T-cell (primary cell): ENCODE measurements around the gene ADGRG2. TPM values are rescaled to one million over a fixed set of nuclear protein-coding genes. Genes with fewer than 3 reads are reported as not detected.

ENCODE experiments used
- ATAC-seq, 4 experiments: fragments of 200-7000 bp in 3 of 4; fragments of 150-1000 bp in 1 of 4; cut with Tn5 transposase; replicated peaks in 1 of 4; 1 replicate in 3 of 4; 2 replicates in 1 of 4; pipeline ENCODE4 v1.10.0; 2021; ENCODE audit warnings: moderate library complexity in 3 of 4, mild to moderate bottlenecking in 2 of 4, moderate number of reproducible peaks in 1 of 4
- CTCF ChIA-PET, 2 donors: fragments of 300-600 bp; sonication (Branson Sonifier 250); formaldehyde crosslinking; loops; one replicate each; lab custom pipeline; 2022; ENCODE audit warnings: antibody characterized with exemption in 2 of 2; lab: Charles Lee
- POLR2A ChIA-PET, 2 donors: fragments of 300-600 bp; sonication (Branson Sonifier 250); formaldehyde crosslinking; loops; one replicate each; lab custom pipeline; 2022; ENCODE audit warnings: antibody characterized with exemption in 2 of 2; lab: Charles Lee
- DNase-seq, 35 experiments: peaks; one replicate each; pipeline versions ENCODE4 v3.0.0 to v3.0.0-alpha.2; 2013 to 2023
- H3K27ac ChIP-seq: one replicate; pipeline ENCODE4 v1.5.1; 2013; ENCODE audit warnings: low read length
- H3K27me3 ChIP-seq, 2 experiments: replicated peaks in 1 of 2; 1 replicate in 1 of 2; 2 replicates in 1 of 2; pipeline versions ENCODE4 v1.6.1 to v1.7.0; 2013; ENCODE audit warnings: low read length in 1 of 2, mixed read lengths in 1 of 2; ENCODE audit not compliant: control insufficient read depth in 2 of 2, insufficient read depth in 2 of 2; ENCODE audit errors: extremely low read depth in 1 of 2
- H3K36me3 ChIP-seq, 2 donors: 1 replicate in 1 of 2; 2 replicates in 1 of 2; pipeline versions ENCODE4 v1.6.1 to v1.7.0; 2013; ENCODE audit warnings: low read length in 1 of 2; ENCODE audit not compliant: control insufficient read depth in 2 of 2, insufficient read depth in 1 of 2; ENCODE audit errors: extremely low read depth in 1 of 2
- H3K4me1 ChIP-seq, 2 experiments: 1 replicate in 1 of 2; 2 replicates in 1 of 2; pipeline versions ENCODE4 v1.6.1 to v1.7.0; 2013; ENCODE audit warnings: low read length in 2 of 2, mixed read lengths in 1 of 2; ENCODE audit not compliant: insufficient read depth in 2 of 2, control insufficient read depth in 1 of 2; ENCODE audit errors: extremely low read depth in 1 of 2
- H3K4me3 ChIP-seq, 2 donors: 1 replicate in 1 of 2; 2 replicates in 1 of 2; pipeline versions ENCODE4 v1.5.1 to v1.7.0; 2013; ENCODE audit warnings: mild to moderate bottlenecking in 2 of 2, low read length in 1 of 2, moderate library complexity in 1 of 2; ENCODE audit not compliant: control insufficient read depth in 1 of 2; ENCODE audit errors: extremely low read depth in 1 of 2
- H3K9me3 ChIP-seq: 2 replicates; pipeline ENCODE4 v1.7.0; 2013
- H3K27ac Mint-ChIP-seq, 2 donors: one replicate each; pipeline ENCODE4 v1.8.0; 2020 to 2021; ENCODE audit warnings: mild to moderate bottlenecking in 2 of 2, mixed read lengths in 2 of 2
- H3K27me3 Mint-ChIP-seq, 2 donors: one replicate each; pipeline ENCODE4 v1.8.0; 2021 to 2022; ENCODE audit warnings: mixed read lengths in 2 of 2
- H3K36me3 Mint-ChIP-seq: one replicate; pipeline ENCODE4 v1.8.0; 2021; ENCODE audit warnings: mixed read lengths
- H3K4me1 Mint-ChIP-seq, 3 donors: one replicate each; pipeline ENCODE4 v1.8.0; 2020 to 2022; ENCODE audit warnings: mixed read lengths in 3 of 3, mild to moderate bottlenecking in 1 of 3
- H3K4me3 Mint-ChIP-seq, 3 donors: one replicate each; pipeline ENCODE4 v1.8.0; 2020 to 2022; ENCODE audit warnings: mild to moderate bottlenecking in 3 of 3, mixed read lengths in 3 of 3, moderate library complexity in 3 of 3
- H3K9me3 Mint-ChIP-seq, 3 donors: one replicate each; pipeline ENCODE4 v1.8.0; 2020 to 2022; ENCODE audit warnings: mixed read lengths in 3 of 3
- WGBS: methylation state at CpG from one replicate; pipeline ENCODE4 v1.1.5; 2013; ENCODE audit warnings: missing lambda C conversion rate; ENCODE audit not compliant: insufficient coverage; 5-methylcytosine and 5-hydroxymethylcytosine counted together
- total RNA-seq, 35 experiments: library from RNA in 6 of 35; stranded (reverse) in 6 of 35; fragments of 120-200 nt in 1 of 35; gene quantifications; one replicate each; pipeline versions ENCODE4 v1.2.1 to v1.2.4 and lab custom pipeline; 2013 to 2026

The ADGRG2 gene
- total RNA-seq, 5 donors from 2014 or later (not counting 1 experiment from before 2014, with no cell fraction given), result not detected

- H3K4me1 Mint-ChIP-seq, result no peaks in the 10 kb centered on the region
- H3K4me3 Mint-ChIP-seq, result no peak overlapping the region
- no peaks in the 10 kb centered on the region for H3K27me3 ChIP-seq
- ChIA-PET CTCF (no interaction called here), POLR2A (no interaction called here)
- H3K9me3 ChIP-seq, result no peaks in the 10 kb centered on the region
- no peak overlapping the region for H3K27ac Mint-ChIP-seq
- H3K9me3 Mint-ChIP-seq, result peaks cover 2 to 18% (median 9%) of the 10 kb centered on the region in 3 donors
- H3K4me3 ChIP-seq, result no peak overlapping the region
- H3K27me3 Mint-ChIP-seq, result peaks cover 3 to 10% of the 10 kb centered on the region in 2 donors
- no peak overlapping the region for H3K27ac ChIP-seq
- ATAC-seq (no peak), DNase-seq (no peak)
- H3K36me3 Mint-ChIP-seq, result no peaks in the 10 kb centered on the region
- no CpG with 5 or more reads among the region's 12 CpGs for WGBS
- no peaks in the 10 kb centered on the region for H3K4me1 ChIP-seq
- no peaks in the 10 kb centered on the region for H3K36me3 ChIP-seq
Observed at GRCh38 chrX:19094654-19095053, 27.6 kb downstream of the ADGRG2 start.

GRCh38 chrX:19091596-19091995 lies 30.7 kb downstream of the ADGRG2 start:
- peaks cover 9 to 27% (median 17%) of the 10 kb centered on the region in 3 donors for H3K9me3 Mint-ChIP-seq
- no peak overlapping the region for H3K4me3 Mint-ChIP-seq
- H3K27me3 ChIP-seq, result no peaks in the 10 kb centered on the region
- H3K4me1 ChIP-seq, result no peaks in the 10 kb centered on the region
- no peak overlapping the region for H3K4me3 ChIP-seq
- peaks cover 3 to 17% of the 10 kb centered on the region in 2 donors for H3K27me3 Mint-ChIP-seq
- H3K27ac ChIP-seq, result no peak overlapping the region
- H3K36me3 ChIP-seq, result no peaks in the 10 kb centered on the region
- ATAC-seq, result no peak
- H3K36me3 Mint-ChIP-seq, result no peaks in the 10 kb centered on the region
- ChIA-PET POLR2A (no interaction called here), CTCF (interaction anchor here in 1 of 2 donors (0.6 kb wide), 1 partner anchor 103 kb away, joined by 5 read pairs; no protein-coding TSS in a partner anchor)
- no peak for DNase-seq
- WGBS, result 88% methylated on average over 4 of the region's 6 CpGs
- H3K27ac Mint-ChIP-seq, result no peak overlapping the region
- no peaks in the 10 kb centered on the region for H3K4me1 Mint-ChIP-seq
- no peaks in the 10 kb centered on the region for H3K9me3 ChIP-seq

GRCh38 chrX:19089555-19090040 lies 32.7 kb downstream of the ADGRG2 start:
- POLR2A ChIA-PET, result no interaction called here

GRCh38 chrX:19086102-19086772 lies 36.0 kb downstream of the ADGRG2 start:
- Mint-ChIP-seq H3K4me1 (no peaks in the 10 kb centered on the region), H3K4me3 (no peak overlapping the region), H3K27ac (no peak overlapping the region), H3K36me3 (no peaks in the 10 kb centered on the region), H3K9me3 (peaks cover 9 to 20% (median 19%) of the 10 kb centered on the region in 3 donors), H3K27me3 (peaks cover 0 to 16% of the 10 kb centered on the region in 2 donors)
- Histone ChIP-seq H3K4me1 (no peaks in the 10 kb centered on the region), H3K9me3 (no peaks in the 10 kb centered on the region), H3K27ac (no peak overlapping the region), H3K36me3 (no peaks in the 10 kb centered on the region), H3K4me3 (no peak overlapping the region), H3K27me3 (no peaks in the 10 kb centered on the region)
- ChIA-PET POLR2A (no interaction called here), CTCF (no interaction called here)
- 60% methylated on average over 3 of the region's 8 CpGs for WGBS
- no peak for ATAC-seq
- DNase-seq, result no peak

More at GRCh38 chrX:19089555-19090040, 32.7 kb downstream of the ADGRG2 start:
- H3K4me1 ChIP-seq, result no peaks in the 10 kb centered on the region
- Mint-ChIP-seq H3K4me1 (no peaks in the 10 kb centered on the region), H3K27me3 (peaks cover 3 to 17% of the 10 kb centered on the region in 2 donors), H3K36me3 (no peaks in the 10 kb centered on the region), H3K9me3 (peaks cover 9 to 27% (median 20%) of the 10 kb centered on the region in 3 donors), H3K4me3 (no peak overlapping the region), H3K27ac (no peak overlapping the region)
- H3K27ac ChIP-seq, result no peak overlapping the region
- H3K4me3 ChIP-seq, result no peak overlapping the region
- DNase-seq, result no peak
- H3K36me3 ChIP-seq, result no peaks in the 10 kb centered on the region
- H3K27me3 ChIP-seq, result no peaks in the 10 kb centered on the region
- no peak for ATAC-seq
- CTCF ChIA-PET, result no interaction called here
- H3K9me3 ChIP-seq, result no peaks in the 10 kb centered on the region
- 80% methylated on average over 1 of the region's 2 CpGs for WGBS

GRCh38 chrX:19085666-19086065 lies 36.6 kb downstream of the ADGRG2 start:
- ATAC-seq (no peak), DNase-seq (no peak)
- Histone ChIP-seq H3K4me3 (no peak overlapping the region), H3K27me3 (no peaks in the 10 kb centered on the region), H3K4me1 (no peaks in the 10 kb centered on the region), H3K9me3 (no peaks in the 10 kb centered on the region), H3K27ac (no peak overlapping the region), H3K36me3 (no peaks in the 10 kb centered on the region)
- Mint-ChIP-seq H3K27ac (no peak overlapping the region), H3K4me3 (no peak overlapping the region), H3K36me3 (no peaks in the 10 kb centered on the region), H3K9me3 (peaks cover 9 to 20% (median 14%) of the 10 kb centered on the region in 3 donors), H3K4me1 (no peaks in the 10 kb centered on the region), H3K27me3 (peaks cover 0 to 16% of the 10 kb centered on the region in 2 donors)
- 100% methylated on average over 2 of the region's 3 CpGs for WGBS
- ChIA-PET CTCF (no interaction called here), POLR2A (no interaction called here)

GRCh38 chrX:19075754-19076153 lies 46.5 kb downstream of the ADGRG2 start:
- DNase-seq, result no peak
- Histone ChIP-seq H3K27ac (no peak overlapping the region), H3K27me3 (no peaks in the 10 kb centered on the region), H3K36me3 (no peaks in the 10 kb centered on the region), H3K4me1 (no peaks in the 10 kb centered on the region), H3K4me3 (no peak overlapping the region), H3K9me3 (no peaks in the 10 kb centered on the region)
- no peak for ATAC-seq
- POLR2A ChIA-PET, result no interaction called here
- CTCF ChIA-PET, result interaction anchor here in 1 of 2 donors (0.6 kb wide), 1 partner anchor 37 kb away, joined by 3 read pairs; no protein-coding TSS in a partner anchor
- Mint-ChIP-seq H3K4me3 (no peak overlapping the region), H3K4me1 (no peaks in the 10 kb centered on the region), H3K36me3 (no peaks in the 10 kb centered on the region), H3K27me3 (peaks cover 1 to 17% of the 10 kb centered on the region in 2 donors), H3K9me3 (no peaks in the 10 kb centered on the region), H3K27ac (no peak overlapping the region)
